Measurements from ENCODE around the gene FRMD4A.

DNA sequence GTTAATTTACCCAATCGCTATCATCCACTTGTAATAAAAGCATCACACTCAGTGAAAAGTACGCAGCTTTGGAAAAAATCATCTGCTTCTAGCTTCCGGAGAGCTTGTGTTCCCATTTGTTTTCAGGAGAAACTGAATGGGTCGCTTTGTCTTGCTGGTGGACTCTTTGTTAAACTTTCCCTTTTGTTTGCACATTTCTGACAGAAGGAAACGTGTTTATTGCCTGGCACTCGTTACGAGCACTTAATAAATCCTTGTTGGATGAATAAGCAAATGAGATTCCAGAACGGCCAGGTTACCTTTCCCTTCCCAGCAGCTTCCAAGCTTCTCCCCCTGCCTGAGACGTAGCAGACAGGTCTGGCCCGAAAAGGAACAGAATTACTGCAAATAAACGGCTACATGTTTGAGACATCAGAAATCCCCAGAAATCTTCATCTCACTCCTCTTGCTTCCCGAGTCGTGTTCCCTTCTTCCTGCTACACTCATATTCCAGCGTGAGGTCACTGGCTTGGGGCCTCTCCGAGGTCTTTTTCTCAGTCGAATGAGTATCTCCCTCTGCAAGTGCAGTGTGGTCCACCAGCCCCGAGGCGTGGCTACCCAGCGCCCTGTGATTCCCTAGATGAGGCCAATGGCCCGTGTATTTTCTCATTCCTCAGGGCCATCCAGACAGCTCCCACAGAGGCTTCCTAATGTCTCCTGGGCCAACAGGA, 167.2 kb downstream of the FRMD4A start:
- TF ChIP-seq, protein P1, sequence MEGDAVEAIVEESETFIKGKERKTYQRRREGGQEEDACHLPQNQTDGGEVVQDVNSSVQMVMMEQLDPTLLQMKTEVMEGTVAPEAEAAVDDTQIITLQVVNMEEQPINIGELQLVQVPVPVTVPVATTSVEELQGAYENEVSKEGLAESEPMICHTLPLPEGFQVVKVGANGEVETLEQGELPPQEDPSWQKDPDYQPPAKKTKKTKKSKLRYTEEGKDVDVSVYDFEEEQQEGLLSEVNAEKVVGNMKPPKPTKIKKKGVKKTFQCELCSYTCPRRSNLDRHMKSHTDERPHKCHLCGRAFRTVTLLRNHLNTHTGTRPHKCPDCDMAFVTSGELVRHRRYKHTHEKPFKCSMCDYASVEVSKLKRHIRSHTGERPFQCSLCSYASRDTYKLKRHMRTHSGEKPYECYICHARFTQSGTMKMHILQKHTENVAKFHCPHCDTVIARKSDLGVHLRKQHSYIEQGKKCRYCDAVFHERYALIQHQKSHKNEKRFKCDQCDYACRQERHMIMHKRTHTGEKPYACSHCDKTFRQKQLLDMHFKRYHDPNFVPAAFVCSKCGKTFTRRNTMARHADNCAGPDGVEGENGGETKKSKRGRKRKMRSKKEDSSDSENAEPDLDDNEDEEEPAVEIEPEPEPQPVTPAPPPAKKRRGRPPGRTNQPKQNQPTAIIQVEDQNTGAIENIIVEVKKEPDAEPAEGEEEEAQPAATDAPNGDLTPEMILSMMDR (IDR thresholded peaks at IDR 0.05; ENCODE audit: insufficient read depth, low read length), result no peak
- no peak for TF ChIP-seq POLR2AphosphoS5 (IDR thresholded peaks at IDR 0.05; ENCODE audit: low read depth)
- TF ChIP-seq, protein P2, sequence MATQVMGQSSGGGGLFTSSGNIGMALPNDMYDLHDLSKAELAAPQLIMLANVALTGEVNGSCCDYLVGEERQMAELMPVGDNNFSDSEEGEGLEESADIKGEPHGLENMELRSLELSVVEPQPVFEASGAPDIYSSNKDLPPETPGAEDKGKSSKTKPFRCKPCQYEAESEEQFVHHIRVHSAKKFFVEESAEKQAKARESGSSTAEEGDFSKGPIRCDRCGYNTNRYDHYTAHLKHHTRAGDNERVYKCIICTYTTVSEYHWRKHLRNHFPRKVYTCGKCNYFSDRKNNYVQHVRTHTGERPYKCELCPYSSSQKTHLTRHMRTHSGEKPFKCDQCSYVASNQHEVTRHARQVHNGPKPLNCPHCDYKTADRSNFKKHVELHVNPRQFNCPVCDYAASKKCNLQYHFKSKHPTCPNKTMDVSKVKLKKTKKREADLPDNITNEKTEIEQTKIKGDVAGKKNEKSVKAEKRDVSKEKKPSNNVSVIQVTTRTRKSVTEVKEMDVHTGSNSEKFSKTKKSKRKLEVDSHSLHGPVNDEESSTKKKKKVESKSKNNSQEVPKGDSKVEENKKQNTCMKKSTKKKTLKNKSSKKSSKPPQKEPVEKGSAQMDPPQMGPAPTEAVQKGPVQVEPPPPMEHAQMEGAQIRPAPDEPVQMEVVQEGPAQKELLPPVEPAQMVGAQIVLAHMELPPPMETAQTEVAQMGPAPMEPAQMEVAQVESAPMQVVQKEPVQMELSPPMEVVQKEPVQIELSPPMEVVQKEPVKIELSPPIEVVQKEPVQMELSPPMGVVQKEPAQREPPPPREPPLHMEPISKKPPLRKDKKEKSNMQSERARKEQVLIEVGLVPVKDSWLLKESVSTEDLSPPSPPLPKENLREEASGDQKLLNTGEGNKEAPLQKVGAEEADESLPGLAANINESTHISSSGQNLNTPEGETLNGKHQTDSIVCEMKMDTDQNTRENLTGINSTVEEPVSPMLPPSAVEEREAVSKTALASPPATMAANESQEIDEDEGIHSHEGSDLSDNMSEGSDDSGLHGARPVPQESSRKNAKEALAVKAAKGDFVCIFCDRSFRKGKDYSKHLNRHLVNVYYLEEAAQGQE (IDR thresholded peaks at IDR 0.05; ENCODE audit: insufficient replicate concordance, low read depth), result no peak

All from HL-60 (cell line).